Stomach (tissue), 9 donors: ENCODE results near the gene TBC1D4. TPM values are rescaled to one million over a fixed set of nuclear protein-coding genes. Genes with fewer than 3 reads are reported as not detected.

ENCODE experiments used
- DNase-seq, 2 donors: peaks; one replicate each; pipeline versions ENCODE4 v3.0.0 to v3.0.0-alpha.2; 2013 to 2019
- H3K27ac ChIP-seq, 5 donors: fragments of 200-600 bp in 4 of 5; sonication (generic) in 4 of 5; one replicate each; pipeline ENCODE4 v1.5.1; 2013 to 2019; ENCODE audit warnings: mild to moderate bottlenecking in 1 of 5, moderate library complexity in 1 of 5
- H3K27me3 ChIP-seq, 3 donors: fragments of 200-600 bp; sonication (generic); one replicate each; pipeline ENCODE4 v1.5.1; 2017 to 2019; ENCODE audit warnings: mixed run types in 1 of 3
- H3K36me3 ChIP-seq, 4 donors: fragments of 200-600 bp; sonication (generic); 1 replicate in 3 of 4; 2 replicates in 1 of 4; pipeline ENCODE4 v1.5.1; 2016 to 2019
- H3K4me1 ChIP-seq, 4 donors: fragments of 200-600 bp; sonication (generic); one replicate each; pipeline ENCODE4 v1.5.1; 2016 to 2019
- H3K4me3 ChIP-seq, 4 donors: fragments of 200-600 bp; sonication (generic) in 3 of 4; one replicate each; pipeline ENCODE4 v1.5.1; 2016 to 2019; ENCODE audit warnings: mild to moderate bottlenecking in 1 of 4
- H3K9me3 ChIP-seq, 4 donors: fragments of 200-600 bp; sonication (generic); one replicate each; pipeline ENCODE4 v1.5.1; 2016 to 2019
- CTCF ChIP-seq, 7 experiments: fragments of 450-650 bp in 4 of 7; fragments of 200-600 bp in 3 of 7; sonication (generic) in 3 of 7; IDR thresholded peaks; one replicate each; pipeline ENCODE4 v1.5.1; 2016 to 2019; ENCODE audit warnings: antibody characterized with exemption in 7 of 7, control low read depth in 2 of 7, mild to moderate bottlenecking in 1 of 7
- EP300 ChIP-seq: sonication (generic); formaldehyde crosslinking; IDR thresholded peaks from one replicate; pipeline ENCODE4 v1.6.1; 2017; ENCODE audit warnings: antibody characterized with exemption
- POLR2A ChIP-seq, 4 donors: fragments of 450-650 bp; IDR thresholded peaks; one replicate each; pipeline ENCODE4 v1.6.1; 2016; ENCODE audit warnings: antibody characterized with exemption in 4 of 4, control low read depth in 2 of 4, mild to moderate bottlenecking in 1 of 4, moderate library complexity in 1 of 4
- POLR2AphosphoS5 ChIP-seq, 3 donors: sonication (generic); formaldehyde crosslinking; IDR thresholded peaks; one replicate each; pipeline ENCODE4 v1.6.1; 2016; ENCODE audit warnings: antibody characterized with exemption in 3 of 3
- WGBS, 5 donors: extraction: QIAGEN DNeasy Blood & Tissue Kit in 3 of 5; methylation state at CpG; one replicate each; pipeline versions ENCODE4 v1.1.5 to v1.1.7; 2013 to 2018; 5-methylcytosine and 5-hydroxymethylcytosine counted together
- intact Hi-C: fragments of 100-400 bp; cut with DNase I; formaldehyde crosslinking; loops from one replicate; pipeline ENCODE4 v1.15.1; 2023; ENCODE audit warnings: low total_unique reads
- polyA plus RNA-seq, 3 donors: library from polyadenylated mRNA; stranded (reverse); fragments of 200-250 nt; gene quantifications; one replicate each; pipeline ENCODE4 v1.2.3, GENCODE V29; 2013
- total RNA-seq, 5 donors: library from RNA; depleted of rRNA; stranded (reverse); fragments of >200 nt; gene quantifications; one replicate each; pipeline versions ENCODE4 v1.1.0 to v1.2.3, GENCODE V29; 2014 to 2016
- donor health status: healthy with polysubstance abuse.
- donor health status: Bipolar disorder and iron deficiency.
- donor health status: healthy.

Gene TBC1D4
- total and polyA plus RNA-seq, 8 donors = 4.9 to 47.8 (median 27.3) TPM

- TF ChIP-seq POLR2AphosphoS5 (IDR thresholded peaks at IDR 0.05) (no peak), POLR2A (IDR thresholded peaks at IDR 0.05) (no peak), CTCF (IDR thresholded peaks at IDR 0.05) (no peak), EP300 (no peak)
- no peak for DNase-seq
- intact Hi-C loops = no loop called here
- 97 to 100% (median 100%) methylated on average over 1 of the region's 1 CpG for WGBS, 5 donors
- peaks cover 0 to 35% (median 8%) of the 10 kb centered on the region in 4 donors for H3K4me1 ChIP-seq
- H3K36me3 ChIP-seq = no peaks in the 10 kb centered on the region
- no peak overlapping the region for H3K4me3 ChIP-seq
- H3K27ac ChIP-seq = no peak overlapping the region
- H3K27me3 ChIP-seq = no peaks in the 10 kb centered on the region
- H3K9me3 ChIP-seq = no peaks in the 10 kb centered on the region
These were observed 16.7 kb downstream of the TBC1D4 start for GRCh38 chr13:75465236-75465635.

- H3K27me3 ChIP-seq = no peaks in the 10 kb centered on the region
- no peak overlapping the region for H3K4me3 ChIP-seq
- TF ChIP-seq CTCF (IDR thresholded peaks at IDR 0.05) = no peak
- no peak for TF ChIP-seq EP300
- no peak for TF ChIP-seq POLR2AphosphoS5 (IDR thresholded peaks at IDR 0.05)
- no peak for TF ChIP-seq POLR2A (IDR thresholded peaks at IDR 0.05)
- H3K36me3 ChIP-seq = no peaks in the 10 kb centered on the region
- H3K27ac ChIP-seq = no peak overlapping the region
- peaks cover 0 to 9% (median 8%) of the 10 kb centered on the region in 4 donors for H3K4me1 ChIP-seq
- no peaks in the 10 kb centered on the region for H3K9me3 ChIP-seq
- intact Hi-C loops = no loop called here
- no peak for DNase-seq
These were observed 20.7 kb downstream of the TBC1D4 start for GRCh38 chr13:75461314-75461713.

GRCh38 chr13:75460644-75461043 is 21.3 kb downstream of the TBC1D4 start:
- Histone ChIP-seq H3K27ac (no peak overlapping the region), H3K9me3 (no peaks in the 10 kb centered on the region), H3K36me3 (no peaks in the 10 kb centered on the region), H3K27me3 (no peaks in the 10 kb centered on the region), H3K4me3 (no peak overlapping the region), H3K4me1 (peaks cover 0 to 14% (median 8%) of the 10 kb centered on the region in 4 donors)
- intact Hi-C loops = no loop called here
- TF ChIP-seq CTCF (IDR thresholded peaks at IDR 0.05) = no peak
- TF ChIP-seq EP300 = no peak
- TF ChIP-seq POLR2A (IDR thresholded peaks at IDR 0.05) = no peak
- no peak for TF ChIP-seq POLR2AphosphoS5 (IDR thresholded peaks at IDR 0.05)
- DNase-seq = no peak
- WGBS, 5 donors = 63 to 90% (median 75%) methylated on average over 5 of the region's 5 CpGs

GRCh38 chr13:75458696-75459422 is 23.1 kb downstream of the TBC1D4 start:
- H3K36me3 ChIP-seq = no peaks in the 10 kb centered on the region
- H3K9me3 ChIP-seq = no peaks in the 10 kb centered on the region
- no peaks in the 10 kb centered on the region for H3K27me3 ChIP-seq
- no peak overlapping the region for H3K4me3 ChIP-seq
- peaks cover 0 to 14% (median 5%) of the 10 kb centered on the region in 4 donors for H3K4me1 ChIP-seq
- peak overlapping the region; percentile 57 to 75 (median 61) for H3K27ac ChIP-seq
- peak; percentile 71 to 81 for DNase-seq
- no peak for TF ChIP-seq CTCF (IDR thresholded peaks at IDR 0.05)
- no peak for TF ChIP-seq POLR2A (IDR thresholded peaks at IDR 0.05)
- TF ChIP-seq EP300 = no peak
- peak in 2 of 3 donors; percentile 47 to 64 for TF ChIP-seq POLR2AphosphoS5 (IDR thresholded peaks at IDR 0.05)
- WGBS, 5 donors = 32 to 47% (median 45%) methylated on average over 6 of the region's 6 CpGs
- intact Hi-C loops = no loop called here
